Iris pigment epithelial cell (primary cell): Measurements from ENCODE around the gene PIM2.

Experiments
- DNase-seq: peaks from one replicate; pipeline ENCODE4 v3.0.0-alpha.2; 2011; ENCODE audit warnings: low read depth

PIM2 gene

DNA sequence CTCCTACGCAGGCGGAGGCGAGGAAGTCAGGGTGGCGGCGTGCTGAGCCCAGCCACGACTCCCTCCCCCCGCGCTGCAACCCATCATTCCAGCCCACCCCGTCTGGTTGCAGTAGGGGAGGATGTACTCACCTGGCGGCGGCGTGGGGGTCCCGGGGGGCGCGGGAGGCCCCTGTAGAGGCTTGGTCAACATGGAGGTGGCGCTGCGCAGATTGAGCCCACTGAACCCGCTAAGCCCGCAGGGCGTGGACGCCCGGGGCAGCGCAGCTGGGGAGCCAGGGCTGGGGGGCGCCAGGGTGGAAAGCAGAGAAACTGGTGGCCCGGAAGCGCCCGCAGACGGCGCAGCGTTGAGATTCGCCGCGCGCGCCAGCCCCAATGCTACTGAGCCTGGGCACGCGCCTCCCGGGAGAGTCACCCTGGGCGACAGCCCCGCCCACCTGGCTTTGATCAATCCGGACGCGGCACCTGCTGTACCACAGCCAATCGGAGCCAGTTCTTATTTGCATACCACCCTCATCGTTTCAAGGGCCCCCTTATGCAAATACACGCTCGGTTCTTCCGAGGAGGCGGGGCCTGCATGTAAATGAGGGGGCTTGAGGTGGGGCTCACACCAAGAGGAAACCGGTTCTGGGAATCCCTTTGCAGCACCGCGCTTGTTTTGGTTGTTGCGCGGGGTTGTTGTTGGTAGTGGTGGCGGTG lies at the start of gene PIM2:
PIM2 (minus strand) TSS at position 382 of the 698 bp plus-strand sequence; CDS start at position 192, 190 bp downstream.
- peak; percentile 85 for DNase-seq

- DNase-seq = no peak
These were observed 49.6 kb upstream of the PIM2 start for GRCh38 chrX:48968377-48968776.

- DNase-seq = peak; percentile 47
These were observed 48.2 kb upstream of the PIM2 start for GRCh38 chrX:48966796-48967579.

DNA sequence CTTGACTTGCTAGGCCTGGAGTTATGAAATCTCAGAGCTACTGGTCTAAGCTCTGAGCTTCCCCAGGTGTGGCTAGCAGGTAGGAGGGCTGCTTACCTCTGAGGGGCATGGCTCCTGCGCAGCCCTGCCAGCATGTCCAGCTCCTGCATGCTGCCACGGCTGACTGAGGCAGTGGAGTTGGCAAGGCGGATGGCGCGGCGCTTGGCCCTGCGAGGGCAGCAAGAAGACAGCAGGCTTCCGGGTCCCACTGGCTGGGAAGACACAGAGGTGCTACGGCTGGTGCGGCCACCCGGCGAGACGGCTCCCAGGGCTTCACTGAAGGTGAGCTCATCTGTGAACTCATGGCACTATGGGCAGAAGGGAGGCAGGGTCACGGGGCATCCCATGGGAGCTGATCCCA lies 47.1 kb upstream of the PIM2 start:
- DNase-seq = no peak

DNA sequence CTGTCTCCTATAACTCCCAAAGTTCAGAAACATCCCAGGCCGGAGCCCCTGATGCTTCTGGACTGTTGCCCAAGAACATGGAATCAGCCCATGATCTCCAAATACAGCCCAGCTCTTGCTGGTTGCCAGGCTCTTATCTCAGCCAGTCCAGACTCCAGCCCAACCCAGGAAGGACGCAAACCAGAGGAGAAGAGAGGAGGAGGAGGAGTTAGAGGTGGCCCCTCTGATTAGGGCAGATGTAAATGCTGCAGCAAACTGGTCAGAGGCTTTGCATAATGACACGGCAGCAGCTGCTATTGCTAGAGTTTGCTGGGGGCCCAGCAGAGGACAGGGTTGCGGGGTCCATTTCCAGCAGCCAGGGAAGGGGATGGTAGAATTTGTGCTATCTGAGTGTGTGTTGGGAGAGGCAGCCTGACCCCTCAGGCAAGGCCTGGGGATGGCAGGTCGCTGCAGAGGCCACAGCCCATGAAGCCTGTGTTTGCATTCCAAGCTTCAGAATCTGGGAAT lies 42.8 kb upstream of the PIM2 start:
- peak; percentile 17 for DNase-seq

GRCh38 chrX:48960291-48960690 lies 41.5 kb upstream of the PIM2 start:
- no peak for DNase-seq

GRCh38 chrX:48958635-48959094 lies 39.8 kb upstream of the PIM2 start:
- DNase-seq = peak; percentile 64

DNA sequence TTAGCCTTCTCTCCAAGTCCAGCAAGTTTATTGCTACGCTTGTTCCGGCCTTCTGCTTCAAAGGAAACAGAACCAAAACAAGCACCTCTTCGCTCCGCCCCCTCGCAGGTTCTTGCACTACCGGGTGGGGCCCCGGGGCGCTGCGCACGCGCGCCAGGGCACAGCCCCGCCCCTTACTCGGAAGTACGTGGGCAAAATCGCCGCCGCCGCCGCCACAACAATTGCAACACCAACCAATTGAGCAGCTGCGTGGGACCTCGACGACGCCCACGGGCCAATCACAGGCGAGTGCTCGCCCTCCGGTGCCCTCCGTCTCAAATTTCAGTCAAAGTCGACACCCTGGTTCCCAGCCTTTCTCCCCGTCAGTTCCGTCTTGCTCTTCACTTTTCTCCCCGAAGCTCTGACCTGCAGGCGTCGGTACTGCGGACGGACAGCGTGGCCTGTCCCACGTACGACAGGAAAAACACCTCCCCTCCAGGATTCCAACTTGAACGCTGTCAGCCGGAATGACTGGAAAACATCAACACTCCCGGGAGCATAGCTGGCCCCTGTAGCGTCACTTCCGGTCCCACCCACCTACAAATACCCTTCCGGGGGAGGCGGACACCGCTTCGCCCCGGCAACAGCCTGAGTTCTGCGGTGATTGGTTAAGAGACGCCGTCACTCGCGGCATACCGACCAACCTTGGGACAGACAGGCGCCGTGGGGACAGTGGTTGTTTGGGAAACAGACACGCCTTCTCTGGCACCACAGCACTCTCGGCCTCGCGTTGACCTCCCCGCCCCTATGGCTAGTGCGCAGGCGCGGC lies 39.2 kb upstream of the PIM2 start:
- peak; percentile 97 for DNase-seq

DNA sequence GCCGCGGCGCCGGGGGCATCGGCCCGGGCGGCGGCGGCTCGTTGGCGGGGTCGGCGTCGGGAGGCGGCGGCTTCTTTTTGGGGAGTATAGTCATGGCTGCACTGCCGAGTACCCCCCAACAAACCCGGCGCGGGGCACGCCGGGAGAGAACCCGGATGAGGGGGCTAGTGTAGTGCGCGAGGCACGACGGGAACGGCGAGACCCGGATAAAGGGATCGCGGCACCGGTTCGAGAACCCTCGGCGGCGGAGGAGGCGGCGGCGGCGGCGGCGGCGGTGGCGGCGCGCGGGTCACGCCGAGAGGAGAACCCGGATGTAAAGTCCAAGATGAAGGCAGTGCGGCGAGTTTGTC lies 38.6 kb upstream of the PIM2 start, which contains the start of gene OTUD5:
OTUD5 (minus strand) TSS at position 131 of the 350 bp plus-strand sequence; CDS start at position 94, 37 bp downstream.
- DNase-seq = peak; percentile 52

DNA sequence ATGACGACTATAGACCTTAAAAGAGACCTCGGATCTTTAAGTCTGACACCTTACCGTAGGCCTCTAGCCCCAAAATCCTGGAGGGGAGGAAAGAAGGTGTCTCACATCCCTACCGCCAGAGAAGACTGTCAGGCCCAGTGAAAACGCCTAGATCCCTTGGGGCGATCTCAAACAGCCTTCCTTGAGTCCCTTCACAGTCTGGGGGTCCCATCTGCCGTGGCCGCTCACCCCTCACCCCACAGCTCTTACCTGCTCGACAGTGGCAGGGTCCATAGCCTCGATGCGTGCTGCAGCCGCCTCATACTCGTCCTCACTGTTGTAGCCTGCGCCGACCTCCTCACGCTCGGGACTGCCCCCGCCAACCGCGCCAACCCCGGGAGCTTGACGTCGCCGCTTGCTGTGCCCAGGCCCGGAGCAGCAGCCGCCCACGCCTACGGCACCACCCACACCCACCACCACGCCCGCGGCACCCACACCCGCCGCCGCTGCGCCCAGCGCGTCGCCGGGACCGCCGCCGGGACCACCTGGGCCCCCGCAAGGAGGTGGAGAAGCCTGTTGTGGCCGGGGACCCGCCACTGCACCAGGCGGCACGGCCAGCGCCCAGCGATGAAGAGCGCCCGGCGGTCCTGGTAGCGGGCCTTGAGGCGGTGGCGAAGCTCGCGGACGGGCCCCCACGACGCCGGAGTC lies 38.0 kb upstream of the PIM2 start:
- peak; percentile 25 for DNase-seq

- no peak for DNase-seq
These were observed 29.8 kb upstream of the PIM2 start for GRCh38 chrX:48948589-48948988.

- DNase-seq = peak; percentile 57
These were observed 26.9 kb upstream of the PIM2 start for GRCh38 chrX:48945517-48946348.

DNA sequence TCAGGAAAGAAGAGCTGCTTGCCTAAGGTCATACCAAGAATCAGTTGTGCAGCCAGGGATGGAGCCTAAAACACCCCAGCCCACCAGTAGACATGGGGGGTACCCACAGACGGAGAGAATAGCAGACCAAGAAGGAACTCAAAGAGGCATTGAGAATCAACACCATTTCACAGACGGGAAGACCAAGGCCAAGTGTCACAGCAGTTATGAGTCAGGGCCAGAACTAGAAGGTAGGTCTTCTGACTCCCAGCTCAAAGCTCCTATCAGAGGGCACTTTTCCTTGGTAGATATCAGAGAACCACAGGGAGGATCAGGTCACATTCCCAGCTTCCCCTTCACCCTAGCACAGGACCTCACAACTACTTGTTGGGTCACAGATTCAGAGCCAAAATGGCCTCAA lies 24.1 kb upstream of the PIM2 start:
- DNase-seq = no peak

- DNase-seq = no peak
These were observed 21.7 kb upstream of the PIM2 start for GRCh38 chrX:48940404-48940955.

DNA sequence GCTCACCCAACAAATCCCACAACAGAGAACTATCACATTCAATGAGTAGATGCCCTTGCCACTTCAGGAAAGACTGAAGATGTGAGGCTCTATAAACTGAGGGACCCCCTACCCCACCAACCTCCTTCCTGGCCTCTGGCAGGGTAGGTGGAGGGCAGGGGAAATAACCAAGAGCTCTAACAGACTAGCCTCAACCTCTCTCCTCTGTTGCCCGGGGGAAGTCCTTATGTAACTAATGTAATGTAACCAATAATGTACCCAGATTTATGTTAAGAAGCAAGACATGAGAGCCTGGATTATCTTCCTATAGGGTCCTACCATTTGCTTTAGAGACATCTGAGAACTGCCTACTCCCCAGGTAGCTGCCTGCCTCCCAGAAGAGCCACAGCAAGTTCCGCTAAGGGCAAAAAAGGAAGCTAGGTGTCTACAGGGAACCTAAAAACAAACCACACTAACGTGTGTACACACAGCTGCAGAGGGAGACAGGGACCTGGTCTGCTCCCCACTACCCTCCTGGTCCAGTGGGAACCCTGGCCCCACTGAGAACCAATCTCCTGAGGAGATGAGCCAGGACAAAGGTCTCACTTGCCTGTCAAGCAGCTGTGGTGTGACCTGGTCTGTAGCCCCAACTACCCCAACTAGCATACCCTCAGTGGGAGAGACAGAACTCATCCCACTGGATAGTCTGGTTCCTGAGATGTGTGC lies 20.9 kb upstream of the PIM2 start:
- no peak for DNase-seq

GRCh38 chrX:48938721-48939425 lies 20.0 kb upstream of the PIM2 start:
- DNase-seq = no peak

GRCh38 chrX:48937054-48937907 lies 18.5 kb upstream of the PIM2 start:
- peak; percentile 69 for DNase-seq

GRCh38 chrX:48936429-48937053 lies 17.7 kb upstream of the PIM2 start:
- no peak for DNase-seq
